WTC11 (cell line): ENCODE results near the gene ITPR2.

Source experiments
- ATF6 ChIP-seq: sonication (generic); formaldehyde crosslinking; IDR thresholded peaks from 2 replicates; pipeline ENCODE4 v1.8.1; 2023; ENCODE audit warnings: mild to moderate bottlenecking, missing genetic modification reagents
- CTCF ChIP-seq: fragments of 200-600 bp; IDR thresholded peaks from 2 replicates; pipeline ENCODE4 v1.8.0; 2022; ENCODE audit warnings: antibody characterized with exemption
- GTF2I ChIP-seq: fragments of 250-450 bp; sonication (Bioruptor Pico); conservative IDR thresholded peaks from 2 replicates; pipeline ENCODE4 v1.4.0; 2021; ENCODE audit warnings: mild to moderate bottlenecking
- JUN ChIP-seq: sonication (generic); formaldehyde crosslinking; IDR thresholded peaks from 2 replicates; pipeline ENCODE4 v1.8.0; 2023; ENCODE audit warnings: mild to moderate bottlenecking, missing genetic modification reagents
- MLX ChIP-seq: sonication (generic); formaldehyde crosslinking; IDR thresholded peaks from 2 replicates; pipeline ENCODE4 v1.8.1; 2023; ENCODE audit warnings: mild to moderate bottlenecking, missing genetic modification reagents, moderate library complexity

GRCh38 chr12:26327975-26328644, 504.9 kb downstream of the ITPR2 start:
- no peak for TF ChIP-seq ATF6 (CRISPR knock-in tag)
- no peak for TF ChIP-seq CTCF
- TF ChIP-seq GTF2I (CRISPR knock-in tag): no peak
- TF ChIP-seq JUN (CRISPR knock-in tag): no peak
- TF ChIP-seq MLX (CRISPR knock-in tag): no peak
